Nephron progenitor cell (in vitro differentiated cells): ENCODE data around the gene AKR1C4.
"Not testable (repeated sequence)": the region's sequence is repeated elsewhere in the genome, so short reads cannot be mapped to it uniquely, and the experiment has no call there.

Experiments used
- DNase-seq: peaks from one replicate; pipeline ENCODE4 v3.0.0; 2021
- H3K27ac Mint-ChIP-seq: 2 replicates; pipeline ENCODE4 v1.8.0; 2021; ENCODE audit warnings: mild to moderate bottlenecking, moderate library complexity, mixed read lengths
- H3K27me3 Mint-ChIP-seq: 2 replicates; pipeline ENCODE4 v1.8.0; 2021; ENCODE audit warnings: mild to moderate bottlenecking, low read depth, mixed read lengths; ENCODE audit not compliant: poor library complexity
- H3K36me3 Mint-ChIP-seq: 2 replicates; pipeline ENCODE4 v1.8.0; 2021; ENCODE audit warnings: low read depth, mixed read lengths
- H3K4me1 Mint-ChIP-seq: 2 replicates; pipeline ENCODE4 v1.8.0; 2021; ENCODE audit warnings: mixed read lengths
- H3K4me3 Mint-ChIP-seq: 2 replicates; pipeline ENCODE4 v1.8.0; 2021; ENCODE audit warnings: mild to moderate bottlenecking, moderate library complexity, mixed read lengths
- H3K9me3 Mint-ChIP-seq: 2 replicates; pipeline ENCODE4 v1.8.0; 2021; ENCODE audit warnings: mild to moderate bottlenecking, moderate library complexity, mixed read lengths
- TF ChIP-seq, protein P1 (sequence below): fragments of 200-600 bp; sonication (generic); IDR thresholded peaks from 2 replicates; pipeline ENCODE4 v1.5.0; 2021; ENCODE audit warnings: antibody characterized with exemption

Gene AKR1C4

DNA sequence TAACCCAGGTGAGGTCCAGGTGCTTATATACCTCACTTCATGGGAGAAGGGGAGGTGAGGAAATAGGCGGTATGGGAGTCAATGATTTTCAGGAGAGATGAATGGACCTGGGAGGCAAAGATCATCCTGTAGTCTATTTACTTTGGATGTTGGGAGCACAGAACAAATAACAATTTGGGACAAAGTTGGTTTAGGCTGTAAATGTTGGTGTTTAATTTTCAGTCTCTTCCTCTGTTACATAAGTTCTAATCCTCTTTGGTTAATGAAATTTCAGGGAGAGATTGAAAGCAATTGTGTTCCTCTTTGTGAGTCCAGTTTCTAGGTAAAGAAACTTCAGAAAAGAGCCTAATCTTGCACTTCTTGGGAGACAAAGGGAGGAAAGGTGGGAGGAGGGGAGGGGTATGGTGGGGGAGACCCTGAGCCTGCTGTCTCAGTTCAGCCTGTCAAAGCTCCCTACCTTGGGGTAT is 46.9 kb downstream of the AKR1C4 start:
- Mint-ChIP-seq H3K36me3 (no peaks in the 10 kb centered on the region), H3K27me3 (peaks cover 3% of the 10 kb centered on the region), H3K4me3 (no peak overlapping the region), H3K9me3 (peaks cover 44% of the 10 kb centered on the region), H3K4me1 (peaks cover 4% of the 10 kb centered on the region), H3K27ac (peak overlapping the region; percentile 36)
- TF ChIP-seq, protein P1, sequence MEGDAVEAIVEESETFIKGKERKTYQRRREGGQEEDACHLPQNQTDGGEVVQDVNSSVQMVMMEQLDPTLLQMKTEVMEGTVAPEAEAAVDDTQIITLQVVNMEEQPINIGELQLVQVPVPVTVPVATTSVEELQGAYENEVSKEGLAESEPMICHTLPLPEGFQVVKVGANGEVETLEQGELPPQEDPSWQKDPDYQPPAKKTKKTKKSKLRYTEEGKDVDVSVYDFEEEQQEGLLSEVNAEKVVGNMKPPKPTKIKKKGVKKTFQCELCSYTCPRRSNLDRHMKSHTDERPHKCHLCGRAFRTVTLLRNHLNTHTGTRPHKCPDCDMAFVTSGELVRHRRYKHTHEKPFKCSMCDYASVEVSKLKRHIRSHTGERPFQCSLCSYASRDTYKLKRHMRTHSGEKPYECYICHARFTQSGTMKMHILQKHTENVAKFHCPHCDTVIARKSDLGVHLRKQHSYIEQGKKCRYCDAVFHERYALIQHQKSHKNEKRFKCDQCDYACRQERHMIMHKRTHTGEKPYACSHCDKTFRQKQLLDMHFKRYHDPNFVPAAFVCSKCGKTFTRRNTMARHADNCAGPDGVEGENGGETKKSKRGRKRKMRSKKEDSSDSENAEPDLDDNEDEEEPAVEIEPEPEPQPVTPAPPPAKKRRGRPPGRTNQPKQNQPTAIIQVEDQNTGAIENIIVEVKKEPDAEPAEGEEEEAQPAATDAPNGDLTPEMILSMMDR, result no peak
- DNase-seq, result no peak

DNA sequence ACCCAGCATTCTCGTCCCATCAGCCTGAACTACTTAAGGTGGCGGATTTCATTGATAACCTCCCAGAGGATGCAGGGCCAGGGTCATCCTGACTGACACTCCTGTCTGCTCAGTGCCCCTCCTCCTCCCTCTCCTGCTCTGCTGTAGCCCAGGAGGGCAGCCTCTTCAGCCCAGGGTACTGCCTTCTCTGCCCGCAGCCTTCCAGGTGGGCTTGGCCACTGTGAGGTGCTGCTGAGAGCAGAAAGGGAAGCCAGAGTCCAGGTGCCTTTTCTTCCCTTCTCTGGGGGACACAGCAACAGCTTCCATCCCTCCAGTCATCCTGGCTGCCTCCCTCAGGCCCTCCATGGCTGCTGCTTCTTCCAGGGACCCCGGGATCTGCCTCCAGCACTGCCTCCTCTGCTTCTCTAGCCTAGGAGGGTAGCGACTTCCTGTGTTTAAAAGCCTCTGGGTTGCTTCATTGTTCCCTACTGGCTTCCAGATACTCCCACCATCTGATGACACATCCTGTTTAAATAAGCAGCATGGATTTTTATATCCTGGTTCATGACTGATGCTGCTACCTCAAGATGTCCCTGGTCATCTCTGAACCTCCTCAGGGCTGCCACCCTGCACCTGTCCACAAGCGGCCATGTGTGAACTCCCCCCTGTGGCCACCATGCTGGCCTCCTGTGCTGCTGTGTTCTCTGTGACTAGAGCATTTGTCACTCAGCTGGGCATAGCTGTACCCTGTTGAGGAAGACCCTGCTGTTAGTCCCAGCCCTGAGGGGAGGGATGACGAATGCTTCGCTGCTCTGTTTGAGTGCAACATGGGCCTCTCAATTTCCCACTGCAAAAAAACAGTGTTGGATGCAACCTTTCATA is 55.8 kb downstream of the AKR1C4 start:
- H3K9me3 Mint-ChIP-seq, result peaks cover 29% of the 10 kb centered on the region
- H3K36me3 Mint-ChIP-seq, result no peaks in the 10 kb centered on the region
- no peak overlapping the region for H3K27ac Mint-ChIP-seq
- no peaks in the 10 kb centered on the region for H3K4me1 Mint-ChIP-seq
- peaks cover 9% of the 10 kb centered on the region for H3K27me3 Mint-ChIP-seq
- no peak overlapping the region for H3K4me3 Mint-ChIP-seq
- DNase-seq, result no peak
- TF ChIP-seq, protein P1, result no peak

DNA sequence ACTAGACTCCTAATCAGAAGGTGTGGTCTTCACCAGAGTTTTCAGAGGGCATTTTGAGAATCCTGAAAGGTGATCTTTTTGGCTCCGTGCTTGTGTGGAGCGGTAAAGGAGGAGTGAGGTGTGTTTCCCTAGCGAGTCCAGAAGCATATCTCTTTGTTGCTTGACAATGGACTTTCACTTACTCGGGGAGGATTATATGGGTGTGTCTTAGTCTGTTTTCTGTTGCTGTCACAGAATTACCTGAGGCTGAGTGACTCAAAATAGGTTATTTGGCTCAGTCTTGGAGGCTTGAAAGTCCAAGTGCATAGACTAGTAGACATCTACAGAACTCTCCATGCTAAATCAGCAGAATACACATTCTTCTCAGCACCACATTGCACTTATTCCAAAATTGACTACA is 57.9 kb downstream of the AKR1C4 start:
- Mint-ChIP-seq H3K9me3 (peaks cover 30% of the 10 kb centered on the region), H3K4me3 (no peak overlapping the region), H3K27ac (no peak overlapping the region), H3K4me1 (no peaks in the 10 kb centered on the region), H3K36me3 (no peaks in the 10 kb centered on the region), H3K27me3 (peaks cover 9% of the 10 kb centered on the region)
- TF ChIP-seq, protein P1, result no peak
- DNase-seq, result no peak

DNA sequence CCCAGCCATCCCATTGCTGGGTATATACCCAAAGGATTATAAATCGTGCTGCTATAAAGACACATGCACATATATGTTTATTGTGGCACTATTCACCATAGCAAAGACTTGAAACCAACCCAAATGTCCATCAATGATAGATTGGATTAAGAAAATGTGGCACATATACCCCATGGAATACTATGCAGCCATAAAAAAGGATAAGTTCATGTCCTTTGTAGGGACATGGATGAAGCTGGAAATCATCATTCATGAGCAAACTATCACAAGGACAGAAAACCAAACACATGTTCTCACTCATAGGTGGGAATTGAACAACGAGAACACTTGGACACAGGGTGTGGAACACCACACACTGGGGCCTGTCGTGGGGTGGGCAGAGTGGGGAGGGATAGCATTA is 61.1 kb downstream of the AKR1C4 start:
- not testable (repeated sequence) for DNase-seq, H3K4me1 Mint-ChIP-seq, H3K36me3 Mint-ChIP-seq, H3K27me3 Mint-ChIP-seq, H3K4me3 Mint-ChIP-seq, H3K27ac Mint-ChIP-seq
- H3K9me3 Mint-ChIP-seq, result peaks cover 39% of the 10 kb centered on the region

DNA sequence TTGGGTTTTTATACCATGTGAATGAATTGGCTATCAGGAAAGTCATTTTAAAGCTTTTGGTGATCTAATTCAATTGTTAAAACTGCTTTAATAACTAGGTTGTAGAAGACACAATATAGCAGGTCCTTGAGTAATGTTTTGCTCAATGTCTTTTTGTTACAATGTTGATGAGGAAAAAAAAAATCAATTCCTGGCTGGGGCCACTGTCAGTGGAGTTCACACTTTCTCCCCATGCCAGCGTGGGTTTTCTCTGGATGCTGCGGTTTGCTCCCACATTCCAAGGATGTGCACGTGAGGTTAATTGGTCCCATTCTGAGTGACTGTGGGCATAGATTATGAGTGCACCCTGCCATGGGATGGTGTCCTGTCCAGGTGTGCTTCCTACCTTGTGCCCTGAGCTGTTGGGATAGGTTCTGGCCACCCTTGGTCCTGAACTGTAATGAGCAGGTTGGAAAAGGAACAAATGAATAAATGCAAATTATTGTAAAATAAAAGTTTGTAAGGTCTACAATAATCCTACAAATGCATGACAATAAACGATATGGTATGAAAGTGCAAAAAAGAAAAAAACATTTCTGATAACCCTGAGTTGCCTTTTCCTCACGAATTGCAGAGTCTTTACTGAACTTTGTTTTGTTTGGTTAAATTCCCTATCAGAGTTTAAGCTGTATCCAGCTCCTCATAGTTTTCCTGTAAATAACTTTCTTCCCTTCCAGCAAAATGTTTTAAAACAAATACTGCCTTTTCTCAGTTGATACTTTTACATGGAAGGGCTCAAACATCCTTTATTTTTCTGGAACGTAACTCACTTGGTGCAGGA is 62.7 kb downstream of the AKR1C4 start:
- H3K27me3 Mint-ChIP-seq, result peaks cover 6% of the 10 kb centered on the region
- TF ChIP-seq, protein P1, result no peak

DNA sequence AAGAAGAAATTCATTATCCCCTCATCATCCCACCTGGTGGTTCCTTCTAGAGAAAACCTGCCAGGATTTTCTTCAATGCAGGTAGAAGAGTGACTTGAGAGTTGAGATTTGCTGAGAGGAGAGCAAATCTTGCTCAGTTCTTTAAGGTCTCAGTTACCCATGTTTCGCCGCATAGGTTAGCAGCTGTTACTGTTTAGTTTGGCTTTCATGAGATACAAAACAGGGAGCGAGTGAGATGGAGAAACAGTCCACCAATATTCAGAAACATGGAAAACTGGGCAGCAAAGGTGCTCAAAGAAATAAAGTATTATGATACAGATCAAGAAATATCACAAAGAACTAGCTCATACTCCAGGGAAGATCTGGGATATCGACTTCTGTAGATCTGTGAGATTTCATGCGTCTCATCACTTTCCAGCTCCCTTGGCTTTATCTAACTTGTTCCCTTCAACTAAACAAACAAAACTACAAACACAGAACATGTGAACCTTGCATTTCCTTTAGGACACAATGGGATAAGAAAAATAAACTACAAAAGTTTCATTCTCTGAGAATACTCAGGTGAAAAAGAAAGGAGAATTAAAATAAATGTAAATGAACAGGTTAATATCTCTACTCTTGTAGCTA is 63.4 kb downstream of the AKR1C4 start:
- Mint-ChIP-seq H3K4me3 (no peak overlapping the region), H3K9me3 (peaks cover 49% of the 10 kb centered on the region), H3K4me1 (no peaks in the 10 kb centered on the region), H3K27ac (no peak overlapping the region), H3K27me3 (peaks cover 4% of the 10 kb centered on the region), H3K36me3 (no peaks in the 10 kb centered on the region)
- TF ChIP-seq, protein P1, result no peak
- no peak for DNase-seq

More for the DNA sequence above, 62.7 kb downstream of the AKR1C4 start:
- Mint-ChIP-seq H3K9me3 (peaks cover 49% of the 10 kb centered on the region), H3K4me3 (no peak overlapping the region), H3K4me1 (no peaks in the 10 kb centered on the region), H3K27ac (no peak overlapping the region), H3K36me3 (no peaks in the 10 kb centered on the region)
- no peak for DNase-seq
